T1000 (cell line): ENCODE measurements around the gene MYO5A.

Experiments
- DNase-seq: peaks from one replicate; lab custom pipeline; 2025; ENCODE audit warnings: mixed read lengths; lab: John Stamatoyannopoulos, UW

Gene MYO5A

DNA sequence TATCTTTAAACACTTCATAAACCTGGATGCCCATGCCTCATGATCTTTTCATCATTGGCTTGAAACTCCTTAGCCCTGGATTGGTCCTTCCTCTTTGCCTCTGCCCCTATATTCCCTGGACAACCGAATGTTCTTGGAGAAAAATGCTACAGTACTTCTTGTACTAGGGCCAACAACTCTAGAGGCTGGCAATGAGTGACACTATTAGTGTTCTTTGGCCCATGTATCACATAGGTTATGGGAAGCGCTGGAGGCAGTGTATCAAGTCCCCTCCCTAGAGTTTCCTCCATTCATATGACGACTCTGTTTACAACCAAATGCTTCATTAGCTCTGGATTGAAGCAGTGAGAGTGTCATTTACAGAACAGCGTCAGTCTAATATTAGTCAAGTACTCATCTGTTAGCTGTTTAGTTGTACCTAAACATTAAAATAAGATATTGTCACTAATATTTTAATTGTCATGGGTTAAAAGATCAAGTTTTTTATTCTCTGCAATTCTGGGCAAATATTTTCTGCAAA, 166.6 kb downstream of the MYO5A start:
- no peak for DNase-seq

DNA sequence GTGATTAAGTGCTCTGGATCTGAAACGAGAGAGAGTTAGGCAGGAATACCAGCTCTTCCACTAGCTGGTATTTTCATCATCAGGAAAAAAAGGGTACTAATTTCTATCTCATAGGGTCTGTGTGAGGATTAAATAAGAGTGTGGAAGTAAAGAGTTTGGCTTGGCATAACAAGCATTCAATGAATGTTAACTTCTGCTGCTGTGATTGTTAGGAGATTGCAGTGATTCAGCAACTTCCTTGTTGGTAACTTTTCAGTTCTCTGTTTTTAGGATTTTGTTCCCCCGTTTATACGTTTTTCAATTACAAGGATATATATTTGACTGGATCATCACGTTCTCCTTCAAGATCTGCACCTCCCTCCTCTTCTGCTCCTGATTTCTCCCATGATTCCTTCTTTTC, 167.2 kb downstream of the MYO5A start:
- DNase-seq, result no peak

DNA sequence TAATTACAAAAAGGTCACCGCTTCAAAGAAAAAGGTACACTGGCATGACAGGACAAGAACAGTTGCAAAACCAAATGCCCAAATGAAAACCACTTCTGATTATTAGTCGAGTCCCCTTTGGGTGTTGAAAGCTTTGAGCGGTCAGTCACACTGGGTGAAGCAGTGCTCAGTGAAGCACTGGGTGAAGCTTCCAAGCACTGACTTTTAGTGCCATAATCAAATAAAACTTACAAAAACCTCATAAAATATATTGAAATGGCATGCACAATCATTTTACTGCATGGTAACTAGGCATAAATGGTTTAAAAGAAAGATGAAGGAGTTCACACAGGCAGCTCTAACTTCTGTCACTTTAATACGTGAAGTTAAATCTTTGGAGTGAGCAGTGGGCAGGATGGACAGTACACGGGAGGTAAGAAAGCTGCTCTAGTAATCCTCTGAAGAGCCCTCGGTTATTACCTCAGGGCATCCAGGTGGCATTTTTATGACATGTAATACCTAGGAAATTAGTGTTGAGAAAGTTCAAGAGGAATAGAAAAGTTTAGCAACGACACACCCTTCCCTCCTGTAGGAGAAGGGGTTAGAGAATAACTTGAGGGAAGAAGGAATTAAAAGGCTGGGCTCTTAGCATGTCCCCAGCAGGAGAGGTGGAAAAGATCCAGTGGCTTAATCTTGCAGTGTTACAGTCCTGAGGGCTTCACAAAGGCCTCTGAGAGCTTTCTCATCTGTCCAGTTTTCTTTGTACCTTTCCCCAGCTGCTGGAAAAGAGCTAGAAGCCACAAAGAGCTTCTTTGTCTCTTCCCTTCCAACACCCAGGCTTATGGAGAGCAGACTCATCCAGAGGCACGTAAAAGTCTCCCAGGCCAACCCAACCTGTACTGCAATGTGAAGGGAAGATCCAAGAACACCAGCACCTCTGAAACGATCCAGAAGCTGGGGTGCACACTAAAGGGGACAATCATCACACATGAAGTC, 168.2 kb downstream of the MYO5A start:
- DNase-seq, result no peak

- DNase-seq, result no peak
Measured at GRCh38 chr15:52359722-52360121, 169.0 kb downstream of the MYO5A start.

- no peak for DNase-seq
Measured at GRCh38 chr15:52357949-52358348, 170.7 kb downstream of the MYO5A start.

GRCh38 chr15:52352086-52352485, 176.6 kb downstream of the MYO5A start:
- no peak for DNase-seq

- no peak for DNase-seq
Measured at GRCh38 chr15:52351206-52351908, 177.3 kb downstream of the MYO5A start.

- DNase-seq, result no peak
Measured at GRCh38 chr15:52350423-52350822, 178.3 kb downstream of the MYO5A start.

GRCh38 chr15:52349052-52349700, 179.5 kb downstream of the MYO5A start:
- DNase-seq, result no peak

- no peak for DNase-seq
Measured at GRCh38 chr15:52348056-52348745, 180.5 kb downstream of the MYO5A start.

DNA sequence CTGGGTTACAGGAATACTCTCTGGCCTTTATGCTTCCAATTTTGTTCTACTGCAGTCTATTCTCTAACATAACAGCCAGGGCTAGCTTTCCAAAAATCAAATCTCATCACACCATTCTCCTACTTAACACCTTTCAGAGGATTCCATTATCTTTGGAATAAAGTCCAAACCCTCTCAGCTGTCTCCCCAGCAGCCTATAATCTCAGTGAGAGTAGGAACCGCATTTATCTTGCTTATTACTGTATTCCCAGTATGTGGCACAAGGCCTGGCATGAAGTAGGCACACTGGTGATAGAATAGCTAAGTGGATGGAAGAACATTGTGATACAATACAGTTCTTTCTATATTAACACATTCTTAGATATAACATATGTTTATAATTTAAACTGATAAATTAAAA, 184.1 kb downstream of the MYO5A start:
- DNase-seq, result no peak

- no peak for DNase-seq
Measured at GRCh38 chr15:52343831-52344230, 184.8 kb downstream of the MYO5A start.

- no peak for DNase-seq
Measured at GRCh38 chr15:52340093-52340492, 188.6 kb downstream of the MYO5A start.

GRCh38 chr15:52338891-52339290, 189.8 kb downstream of the MYO5A start:
- no peak for DNase-seq

- DNase-seq, result no peak
Measured at GRCh38 chr15:52338058-52338457, 190.6 kb downstream of the MYO5A start.

DNA sequence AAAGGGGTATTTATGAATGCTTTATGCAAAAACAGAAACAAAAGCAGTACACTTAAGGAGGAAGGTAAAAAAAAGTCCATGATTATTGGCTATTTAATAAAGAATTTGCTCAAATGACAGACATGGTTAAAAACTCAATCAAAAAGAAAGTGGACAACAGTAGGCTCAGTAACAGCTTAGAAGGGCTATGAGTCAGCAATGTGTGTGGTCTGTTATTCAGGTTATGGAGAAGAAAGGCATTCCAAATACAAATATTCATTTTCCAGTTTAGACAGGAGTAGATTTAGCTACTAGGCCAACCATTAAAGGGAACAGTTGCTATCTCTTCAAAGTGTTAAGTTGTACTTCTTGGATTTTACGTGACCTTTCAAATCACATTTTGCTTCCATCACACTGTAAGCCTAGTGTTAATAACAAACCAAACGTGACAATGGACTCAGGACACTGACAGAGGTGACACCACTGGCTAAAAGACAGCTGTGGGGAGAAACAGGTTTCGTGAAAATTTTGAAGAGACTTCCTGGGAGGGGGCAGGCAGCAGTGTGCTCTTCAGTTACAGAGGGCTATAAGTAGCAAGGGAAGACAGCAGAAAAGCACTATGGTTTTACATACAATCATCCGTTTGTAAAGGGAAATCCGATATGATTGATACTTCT, 191.4 kb downstream of the MYO5A start:
- DNase-seq, result no peak

DNA sequence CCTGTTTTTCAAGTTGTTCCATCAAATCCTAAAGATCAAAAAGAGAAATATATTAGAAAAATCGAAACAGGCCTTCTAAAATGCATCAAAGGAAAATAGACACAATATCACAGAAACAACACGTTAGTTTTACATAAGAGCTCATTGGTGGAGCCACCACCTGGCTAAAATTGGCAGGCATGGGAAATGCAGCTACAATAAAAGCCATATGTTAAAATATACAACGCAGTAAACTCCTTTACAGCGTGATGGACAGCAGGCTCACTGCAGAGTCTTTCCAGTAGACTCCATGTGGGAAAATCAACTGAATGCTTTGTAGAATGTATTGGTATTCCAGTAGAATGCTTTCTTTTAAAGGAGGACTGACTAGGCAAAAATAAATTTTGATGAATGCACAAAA, 192.2 kb downstream of the MYO5A start:
- DNase-seq, result no peak

GRCh38 chr15:52334491-52335160, 194.1 kb downstream of the MYO5A start:
- no peak for DNase-seq

- peak; percentile 11 for DNase-seq
Measured at GRCh38 chr15:52331490-52332240, 197.0 kb downstream of the MYO5A start.

DNA sequence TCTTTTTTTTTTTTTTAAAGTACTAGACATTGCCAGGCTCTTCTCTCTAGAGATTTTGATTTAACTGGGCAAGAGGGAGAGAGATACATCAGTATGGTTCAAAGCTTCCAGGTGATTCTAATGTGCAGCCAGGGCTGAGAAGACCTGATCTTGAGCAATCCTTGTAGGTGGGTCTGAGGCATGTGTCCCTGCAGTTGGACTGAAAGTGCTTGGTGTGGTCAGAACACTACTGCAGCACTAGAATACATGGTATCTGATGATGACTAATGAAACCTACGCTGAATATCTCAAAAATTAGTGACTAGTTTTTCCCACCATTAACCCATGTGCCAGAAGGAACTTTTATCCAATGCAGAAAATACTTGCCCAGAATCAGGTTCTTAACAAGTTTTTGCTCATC, 198.7 kb downstream of the MYO5A start:
- no peak for DNase-seq
